Left renal pelvis (tissue), 4 donors: Measurements from ENCODE around the gene ABAT. TPM values are rescaled to one million over a fixed set of nuclear protein-coding genes. Genes with fewer than 3 reads are reported as not detected.
"Not testable (repeated sequence)": the region's sequence is repeated elsewhere in the genome, so short reads cannot be mapped to it uniquely, and the experiment has no call there.

ENCODE experiments used
- DNase-seq, 4 donors: peaks; one replicate each; pipeline ENCODE4 v3.0.0-alpha.2; 2013; ENCODE audit warnings: low read depth in 4 of 4, low spot score in 3 of 4
- polyA plus RNA-seq, 4 donors: library from polyadenylated mRNA; unstranded; fragments of 120-200 nt; gene quantifications; one replicate each; pipeline ENCODE4 v1.2.1, GENCODE V29; 2013; ENCODE audit not compliant: insufficient read length in 4 of 4

The ABAT gene
- polyA plus RNA-seq, 4 donors, result 12.0 to 64.2 (median 53.0) TPM

- no peak for DNase-seq
Observed at GRCh38 chr16:8648877-8649276, 25.5 kb upstream of the ABAT start.

GRCh38 chr16:8649829-8650554, 24.4 kb upstream of the ABAT start:
- DNase-seq, result no peak

- not testable (repeated sequence) for DNase-seq
Observed at GRCh38 chr16:8651958-8652357, 22.5 kb upstream of the ABAT start.

GRCh38 chr16:8655184-8655717, 19.2 kb upstream of the ABAT start:
- no peak for DNase-seq

- DNase-seq, result no peak
Observed at GRCh38 chr16:8656376-8656775, 18.0 kb upstream of the ABAT start.

GRCh38 chr16:8660841-8661301, 13.5 kb upstream of the ABAT start:
- DNase-seq, result peak in 3 of 4 donors; percentile 19 to 63 (median 33)

DNA sequence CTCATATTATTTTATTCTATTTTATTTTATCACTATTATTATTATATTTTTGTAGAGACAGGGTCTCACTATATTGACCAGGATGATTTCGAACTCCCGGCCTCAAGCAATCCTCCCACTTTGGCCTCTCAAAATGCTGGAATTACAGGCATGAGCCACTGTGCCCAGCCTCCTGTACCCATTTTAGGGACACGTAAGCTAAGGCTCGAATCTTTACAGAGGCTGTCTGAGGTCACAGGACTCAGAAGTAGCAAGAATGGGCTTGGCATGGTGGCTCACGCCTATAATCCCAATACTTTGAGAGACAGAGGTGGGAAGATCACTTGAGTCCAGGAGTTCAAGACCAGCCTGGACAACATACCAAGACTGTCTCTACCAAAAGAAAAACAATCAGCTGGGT, 12.7 kb upstream of the ABAT start:
- DNase-seq, result no peak

DNA sequence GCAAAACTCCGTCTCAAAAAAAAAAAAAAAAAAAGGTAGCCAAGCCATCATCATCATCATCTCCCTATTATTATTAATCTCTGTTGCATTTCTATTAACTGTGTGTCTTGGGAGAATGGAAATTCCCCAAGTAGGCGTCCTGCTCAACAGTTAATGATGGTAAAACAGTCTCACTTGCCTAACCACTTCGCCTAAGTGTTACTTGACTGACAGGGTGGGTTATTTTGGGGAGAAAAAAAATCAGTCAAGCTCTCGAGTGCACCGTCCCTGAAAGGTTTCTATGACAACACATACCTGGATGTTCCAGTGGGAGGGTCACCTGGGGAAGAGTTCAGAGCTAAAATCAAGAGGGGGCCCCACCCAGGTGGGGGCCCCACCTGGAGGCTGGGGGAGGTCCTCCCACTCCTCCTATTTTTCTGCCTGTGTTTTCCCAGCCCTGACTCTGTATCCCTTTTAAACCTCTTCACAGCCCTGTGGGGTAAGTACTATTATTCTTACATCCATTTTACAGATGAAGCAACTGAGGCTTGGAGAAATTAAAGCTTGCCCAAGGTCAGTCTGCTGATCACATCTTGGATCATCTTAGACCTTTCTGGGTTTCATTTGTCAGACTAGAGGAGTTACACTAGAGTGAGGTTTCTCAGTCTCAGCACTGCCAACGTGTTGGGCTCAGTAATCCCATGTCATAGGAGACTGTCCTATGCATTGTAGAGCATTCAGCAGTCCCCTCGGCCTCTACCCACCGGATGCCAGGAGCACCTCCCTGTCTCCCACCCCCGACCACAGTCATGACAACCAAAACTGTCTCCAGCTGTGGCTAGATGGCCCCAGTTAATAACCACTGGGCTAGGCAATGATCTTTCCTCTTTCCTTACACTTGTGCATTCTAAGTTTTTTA, 11.0 kb upstream of the ABAT start:
- no peak for DNase-seq

- DNase-seq, result no peak
Observed at GRCh38 chr16:8665529-8665928, 8.9 kb upstream of the ABAT start.

DNA sequence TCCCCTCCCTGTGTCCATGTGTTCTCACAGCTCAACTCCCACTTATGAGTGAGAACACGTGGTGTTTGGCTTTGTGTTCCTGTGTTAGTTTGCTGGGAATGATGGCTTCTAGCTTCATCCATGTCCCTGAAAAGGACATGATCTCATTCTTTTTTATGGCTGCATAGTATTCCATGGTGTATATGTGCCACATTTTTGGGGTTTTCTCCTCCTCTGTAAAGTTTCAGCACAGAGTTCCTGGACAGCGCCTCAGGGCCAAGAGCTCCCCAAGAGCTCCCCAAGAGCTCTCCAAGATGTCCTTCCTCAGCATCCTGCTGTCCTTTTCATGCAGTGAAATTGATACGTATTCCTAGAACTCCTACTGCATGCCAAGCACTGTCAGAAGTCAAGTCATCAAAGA, 6.9 kb upstream of the ABAT start:
- DNase-seq, result no peak

- no peak for DNase-seq
Observed at GRCh38 chr16:8668113-8668512, 6.3 kb upstream of the ABAT start.

DNA sequence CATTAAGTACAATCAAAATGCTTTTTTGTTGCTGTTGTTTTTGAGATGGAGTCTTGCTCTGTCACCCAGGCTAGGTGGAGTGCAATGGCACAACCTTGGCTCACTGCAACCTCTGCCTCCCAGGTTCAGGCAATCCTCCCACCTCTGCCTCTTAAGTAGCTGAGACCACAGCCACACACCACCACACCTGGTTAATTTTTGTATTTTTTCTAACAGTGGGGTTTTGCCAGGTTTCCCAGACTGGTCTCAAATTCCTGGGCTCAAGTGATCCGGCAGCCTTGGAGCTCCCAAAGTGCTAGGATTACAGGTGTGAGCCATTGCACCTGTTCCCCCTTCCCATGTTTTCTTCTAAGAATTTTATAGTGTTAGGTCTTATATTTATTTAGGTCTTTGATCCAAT, 4.9 kb upstream of the ABAT start:
- no peak for DNase-seq

DNA sequence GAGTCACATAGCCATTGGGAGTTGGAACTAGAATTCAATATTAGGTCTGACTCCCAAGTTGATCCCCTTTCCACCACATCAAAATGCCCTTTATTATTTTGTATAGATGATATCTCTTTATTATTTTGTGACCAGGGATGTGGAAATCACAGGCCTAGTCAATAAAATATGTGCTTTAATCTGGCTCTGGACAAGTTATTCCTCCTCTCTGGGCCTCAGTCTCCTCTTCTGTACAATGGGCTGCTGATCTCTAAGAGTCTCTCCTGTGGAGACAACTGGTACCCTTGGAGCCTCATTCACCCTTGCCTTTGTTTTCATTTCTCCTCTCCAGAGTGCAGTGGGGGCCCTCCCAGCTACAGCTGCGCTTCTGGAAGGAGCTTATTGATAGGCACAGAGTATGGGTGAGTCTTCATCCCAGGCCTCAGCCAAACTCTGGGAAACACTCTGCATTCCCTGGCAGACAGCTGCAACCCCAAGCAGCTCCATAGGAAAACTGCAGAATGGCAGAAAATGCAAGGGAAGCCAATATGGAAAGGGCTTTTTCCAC, 4.3 kb upstream of the ABAT start:
- DNase-seq, result no peak

GRCh38 chr16:8673611-8674412, 605 bp upstream of the ABAT start:
- peak in 2 of 4 donors; percentile 18 to 33 for DNase-seq

DNA sequence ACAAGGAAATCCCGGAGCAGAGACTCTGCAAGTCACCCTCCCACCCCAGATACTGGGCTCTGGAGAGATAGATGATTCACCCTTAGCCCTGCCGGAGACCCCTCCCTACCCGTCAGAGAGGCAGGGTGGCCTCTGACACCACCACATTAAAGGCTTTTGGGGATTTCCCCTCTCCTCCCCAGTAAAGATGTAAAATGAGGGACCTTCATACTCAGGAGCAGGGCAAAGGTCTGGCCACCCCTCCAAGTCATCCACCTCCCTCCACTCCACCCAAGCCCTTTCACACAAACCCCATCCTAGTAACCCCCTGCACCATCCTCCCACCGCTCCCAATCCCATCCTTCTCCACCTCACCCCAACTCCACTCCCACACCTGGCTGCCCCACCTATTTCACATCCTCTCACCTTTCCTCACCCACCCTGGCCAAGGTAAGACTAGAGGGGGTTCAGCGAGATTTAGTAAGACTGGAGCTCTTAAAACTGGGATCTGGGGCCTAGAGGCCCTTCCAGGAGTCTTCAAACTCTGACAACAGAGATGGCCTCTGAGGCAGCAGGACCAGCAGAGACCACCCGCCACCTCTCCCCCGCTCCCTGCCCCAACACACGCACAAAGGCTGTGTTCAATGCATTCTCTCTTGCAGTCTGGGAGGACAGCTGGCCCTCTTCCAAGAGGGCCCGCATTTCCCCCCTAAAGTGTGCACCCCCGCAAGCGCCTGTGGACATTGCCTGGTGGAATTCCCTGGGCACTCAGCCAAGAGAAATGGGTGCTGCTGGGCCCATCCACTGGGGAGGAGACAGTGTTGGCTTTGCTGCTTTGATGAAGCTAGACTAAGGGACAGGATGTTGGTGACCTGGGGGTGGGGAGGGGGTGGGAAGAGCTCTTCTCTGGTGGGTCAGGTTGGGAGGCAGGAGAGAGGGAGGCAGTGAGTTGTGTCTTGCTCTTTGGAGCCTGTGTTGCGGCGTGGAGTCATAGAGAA, 1.1 kb downstream of the ABAT start:
- DNase-seq, result no peak

DNA sequence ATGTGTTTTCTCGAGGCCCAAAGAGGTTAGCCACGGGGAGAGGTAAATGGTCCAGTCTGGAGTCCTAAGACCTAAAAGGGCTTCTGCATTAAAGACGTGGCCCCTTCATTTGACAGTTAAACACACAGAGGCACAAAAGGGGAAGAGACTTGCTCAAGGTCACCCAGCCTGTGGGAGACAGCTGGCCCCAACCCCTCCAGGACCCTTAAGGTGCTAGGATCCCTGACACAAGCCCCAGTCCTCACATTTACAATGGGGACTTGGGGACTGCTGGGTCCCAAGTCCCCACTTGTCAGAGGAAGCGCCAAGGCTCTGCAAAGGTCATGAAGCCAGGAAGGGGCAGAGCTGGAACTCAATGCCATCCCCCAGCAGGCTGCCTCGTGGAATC, 1.7 kb downstream of the ABAT start:
- DNase-seq, result no peak

DNA sequence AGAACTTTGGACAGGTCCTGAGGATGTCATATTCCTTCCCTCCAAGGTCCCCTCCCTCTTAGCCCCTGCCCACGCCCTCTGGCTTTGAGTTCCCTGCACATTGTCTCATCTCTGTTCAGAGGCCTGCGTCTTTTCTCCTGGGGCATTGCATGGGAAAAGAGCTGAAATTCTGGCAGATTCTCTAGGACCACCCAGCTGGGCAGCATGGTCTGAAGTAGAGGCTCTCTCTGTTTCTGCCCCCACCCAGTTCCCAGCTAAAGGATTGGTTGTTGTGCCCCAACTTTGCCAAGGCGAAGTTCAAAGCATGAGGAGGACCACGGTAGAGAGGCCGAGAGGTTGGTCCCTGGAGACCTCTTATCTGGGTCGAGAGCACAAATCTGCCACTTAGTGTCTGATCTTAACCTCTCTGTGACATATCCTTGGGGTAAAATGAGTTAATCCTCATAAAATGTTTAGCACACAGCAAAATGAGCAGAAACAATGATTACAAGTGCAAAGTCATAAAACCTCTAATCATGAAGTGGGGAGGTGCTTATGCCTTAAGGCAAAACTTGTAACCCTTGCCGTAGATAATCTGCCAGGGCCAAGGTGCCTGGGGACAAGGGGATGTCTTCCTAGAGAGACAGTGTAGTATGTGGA, 2.4 kb downstream of the ABAT start:
- DNase-seq, result no peak

DNA sequence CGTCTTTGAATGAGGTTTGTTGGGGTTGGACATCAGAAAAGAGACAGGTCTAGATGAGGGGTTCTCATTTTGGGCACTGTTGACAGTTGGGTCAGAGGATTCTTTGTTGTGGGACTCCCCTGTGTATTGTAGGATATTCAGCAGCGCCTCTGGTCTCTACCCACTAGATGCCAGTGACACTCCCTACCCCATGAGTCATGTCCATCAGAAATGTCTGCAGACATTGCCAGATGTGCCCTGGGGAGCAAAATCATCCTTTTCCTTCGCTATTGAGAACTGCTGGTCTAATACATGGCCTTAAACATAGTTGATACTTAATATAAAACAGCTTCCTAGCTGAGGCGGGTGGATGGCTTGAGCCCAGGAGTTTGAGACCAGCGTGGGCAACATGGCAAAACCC, 3.1 kb downstream of the ABAT start:
- DNase-seq, result no peak
